Activated CD4-positive, alpha-beta T cell treated with anti-CD3 and anti-CD28 coated beads for 4 hours (primary cell): Measurements from ENCODE around the gene ZNF831.

ENCODE experiments used
- DNase-seq, 2 donors: peaks; one replicate each; pipeline ENCODE4 v3.0.0-alpha.2; 2020

ZNF831 gene

GRCh38 chr20:59182401-59183044 lies 18.9 kb downstream of the ZNF831 start:
- DNase-seq: no peak

GRCh38 chr20:59183751-59184150 lies 20.1 kb downstream of the ZNF831 start:
- no peak for DNase-seq

- DNase-seq: no peak
These were observed 21.3 kb downstream of the ZNF831 start for GRCh38 chr20:59184880-59185447.

- DNase-seq: no peak
These were observed 22.2 kb downstream of the ZNF831 start for GRCh38 chr20:59185809-59186208.

GRCh38 chr20:59190466-59190865 lies 26.8 kb downstream of the ZNF831 start:
- DNase-seq: no peak

GRCh38 chr20:59191036-59191755 lies 27.6 kb downstream of the ZNF831 start:
- no peak for DNase-seq

GRCh38 chr20:59191756-59192532 lies 28.3 kb downstream of the ZNF831 start:
- DNase-seq: no peak

- no peak for DNase-seq
These were observed 28.9 kb downstream of the ZNF831 start for GRCh38 chr20:59192533-59192896.

- no peak for DNase-seq
These were observed 29.7 kb downstream of the ZNF831 start for GRCh38 chr20:59193325-59193724.

GRCh38 chr20:59194023-59194935 lies 30.7 kb downstream of the ZNF831 start:
- DNase-seq: no peak

- DNase-seq: no peak
These were observed 31.8 kb downstream of the ZNF831 start for GRCh38 chr20:59195316-59195993.

GRCh38 chr20:59204165-59204894 lies 40.7 kb downstream of the ZNF831 start:
- no peak for DNase-seq

- no peak for DNase-seq
These were observed 41.4 kb downstream of the ZNF831 start for GRCh38 chr20:59205044-59205443.

GRCh38 chr20:59207235-59207634 lies 43.6 kb downstream of the ZNF831 start:
- DNase-seq: no peak

GRCh38 chr20:59207742-59208357 lies 44.2 kb downstream of the ZNF831 start:
- DNase-seq: peak; percentile 83 to 87

- DNase-seq: no peak
These were observed 46.6 kb downstream of the ZNF831 start for GRCh38 chr20:59210186-59210585.

GRCh38 chr20:59211208-59211765 lies 47.7 kb downstream of the ZNF831 start:
- DNase-seq: no peak

GRCh38 chr20:59214073-59214472 lies 50.5 kb downstream of the ZNF831 start:
- DNase-seq: no peak

GRCh38 chr20:59214606-59215547 lies 51.3 kb downstream of the ZNF831 start:
- no peak for DNase-seq
